HG02870 (cell line): ENCODE measurements around the gene THRA.
"Not testable (repeated sequence)": the region's sequence is repeated elsewhere in the genome, so short reads cannot be mapped to it uniquely, and the experiment has no call there.

ENCODE experiments used
- ATAC-seq: cut with Tn5 transposase; IDR thresholded peaks from one replicate; pipeline ENCODE4 v1.9.1; 2021; ENCODE audit warnings: mild to moderate bottlenecking, moderate library complexity; ENCODE audit not compliant: unreplicated experiment

Gene THRA

DNA sequence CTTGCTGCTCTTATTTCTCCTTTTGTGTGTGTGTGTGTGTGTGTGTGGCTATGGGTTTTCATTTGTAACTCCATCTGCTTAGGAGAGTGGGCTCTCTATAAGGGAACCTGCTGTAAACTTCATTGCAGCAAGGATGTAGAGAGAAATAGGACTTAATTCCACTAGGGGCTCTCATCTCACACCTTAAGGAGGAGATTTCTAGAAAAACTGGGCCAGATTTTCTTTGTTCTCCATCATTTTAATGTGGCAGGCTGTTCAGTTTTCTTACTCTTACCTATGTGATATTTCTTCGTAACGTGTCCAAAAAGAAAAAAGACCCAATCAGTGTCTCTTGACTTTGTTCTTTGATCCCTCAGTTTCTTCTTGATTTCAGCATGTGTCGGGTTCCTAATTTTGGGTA is 73.1 kb downstream of the THRA start:
- ATAC-seq, result no peak

GRCh38 chr17:40139566-40140058 is 76.8 kb downstream of the THRA start:
- no peak for ATAC-seq

DNA sequence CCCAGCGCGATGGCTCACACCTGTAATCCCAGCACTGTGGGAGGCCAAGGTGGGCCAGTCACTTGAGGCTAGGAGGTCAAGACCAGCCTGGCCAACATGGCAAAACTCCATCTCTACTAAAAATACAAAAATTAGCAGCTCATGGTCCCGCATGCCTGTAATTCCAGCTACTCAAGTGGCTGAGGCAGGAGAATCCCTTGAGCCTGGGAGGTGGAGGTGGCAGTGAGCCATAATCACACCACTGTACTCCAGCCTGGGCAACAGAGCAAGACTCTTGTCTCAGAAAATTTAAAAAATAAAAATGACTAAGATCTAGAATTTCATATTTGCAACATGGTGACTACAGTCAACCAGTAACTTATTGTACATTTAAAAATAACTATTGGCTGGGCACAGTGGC is 80.4 kb downstream of the THRA start:
- ATAC-seq, result not testable (repeated sequence)
